HG02623 (cell line): ENCODE results near the gene MRPL47.

Source experiments
- ATAC-seq: cut with Tn5 transposase; IDR thresholded peaks from one replicate; pipeline ENCODE4 v1.9.1; 2021; ENCODE audit warnings: moderate library complexity; ENCODE audit not compliant: unreplicated experiment

Gene MRPL47

GRCh38 chr3:179591313-179591712 is 13.1 kb downstream of the MRPL47 start:
- ATAC-seq: no peak

- no peak for ATAC-seq
Measured at GRCh38 chr3:179590669-179591068, 13.8 kb downstream of the MRPL47 start.

GRCh38 chr3:179589143-179589542 is 15.3 kb downstream of the MRPL47 start:
- peak; percentile 54 for ATAC-seq

- no peak for ATAC-seq
Measured at GRCh38 chr3:179580992-179581391, 23.4 kb downstream of the MRPL47 start.

GRCh38 chr3:179565496-179565895 is 38.9 kb downstream of the MRPL47 start:
- ATAC-seq: no peak

- peak; percentile 33 for ATAC-seq
Measured at GRCh38 chr3:179563271-179563783, 41.1 kb downstream of the MRPL47 start.

GRCh38 chr3:179562591-179563270 is 41.7 kb downstream of the MRPL47 start, which contains the start of gene ACTL6A:
Gene ACTL6A, plus strand, starts transcription at chr3:179562926. Its CDS starts 167 bp downstream, at chr3:179563093.
- peak; percentile 96 for ATAC-seq

GRCh38 chr3:179560791-179561190 is 43.6 kb downstream of the MRPL47 start:
- ATAC-seq: no peak

GRCh38 chr3:179558742-179559364 is 45.6 kb downstream of the MRPL47 start:
- ATAC-seq: no peak

GRCh38 chr3:179551349-179552105 is 52.9 kb downstream of the MRPL47 start:
- no peak for ATAC-seq

GRCh38 chr3:179546814-179547241 is 57.6 kb downstream of the MRPL47 start:
- ATAC-seq: no peak

- ATAC-seq: no peak
Measured at GRCh38 chr3:179544981-179545645, 59.3 kb downstream of the MRPL47 start.

- ATAC-seq: no peak
Measured at GRCh38 chr3:179542375-179542774, 62.1 kb downstream of the MRPL47 start.

- no peak for ATAC-seq
Measured at GRCh38 chr3:179541596-179541995, 62.8 kb downstream of the MRPL47 start.

- ATAC-seq: no peak
Measured at GRCh38 chr3:179541094-179541493, 63.3 kb downstream of the MRPL47 start.
